Lower leg skin (tissue), 4 donors: ENCODE measurements around the gene RHBDL3. TPM values are rescaled to one million over a fixed set of nuclear protein-coding genes. Genes with fewer than 3 reads are reported as not detected.

Source experiments
- microRNA counts, 2 donors: library from miRNA; unstranded; fragments of <30 nt; microRNA quantifications; one replicate each; lab custom pipeline; 2016
- microRNA-seq, 2 donors: library from miRNA; unstranded; fragments of <30 nt; microRNA quantifications; one replicate each; pipeline ENCODE4, GENCODE V29; 2016; ENCODE audit warnings: borderline replicate concordance in 2 of 2, borderline number of aligned reads in 1 of 2
- total RNA-seq, 4 donors: library from RNA; depleted of rRNA; stranded (reverse); fragments of >200 nt; gene quantifications; one replicate each; pipeline ENCODE4 v1.1.0, GENCODE V29; 2016

Gene RHBDL3
- total RNA-seq, 4 donors from 2014 or later: 0.12 to 0.71 (median 0.55) TPM; not detected in 1

MicroRNAs within 50 kb of the gene (microRNA counts, 767-probe panel; counts per million panel counts)
- 0 to 358 counts per million in 2 donors for microRNA hsa-miR-632 (lab: Ali Mortazavi, UCI)

Small RNAs within 50 kb of the gene (microRNA-seq; reads per million reads assigned to microRNA genes)
- 1.1 to 1.4 reads per million in 2 donors for gene MIR632

Other genes starting within 250 kb of the RHBDL3 start
- gene RHOT1, start 123.3 kb upstream of the RHBDL3 start, total RNA-seq: 10 to 100 TPM; 60.8 to 97.6 (median 72.7) TPM
- 10 to 100 TPM in 1 of 4 donors, 1 to 10 TPM in 3; 5.3 to 11.9 (median 8.1) TPM for gene C17orf75, start 76.3 kb downstream of the RHBDL3 start, total RNA-seq
- gene ZNF207, start 84.3 kb downstream of the RHBDL3 start, total RNA-seq: 100 to 1,000 TPM in 3 of 4 donors, 10 to 100 TPM in 1; 93.5 to 158 (median 117) TPM
- 10 to 100 TPM; 44.2 to 77.0 (median 54.2) TPM for gene PSMD11, start 178.7 kb downstream of the RHBDL3 start, total RNA-seq
- 1 to 10 TPM; 3.3 to 5.8 (median 5.0) TPM for gene CDK5R1, start 221.2 kb downstream of the RHBDL3 start, total RNA-seq